Measurements from ENCODE around the gene EMP1.

EMP1 gene

GRCh38 chr12:13227191-13227590, 30.7 kb downstream of the EMP1 start:
- Histone ChIP-seq H3K36me3 (ENCODE audit: control insufficient read depth in 5 of 5, insufficient read depth in 5 of 5, low read length in 5 of 5) (no peaks in the 10 kb centered on the region), H3K27ac (ENCODE audit: low read depth, low read length) (no peak overlapping the region), H3K27me3 (ENCODE audit: control insufficient read depth in 5 of 5, insufficient read depth in 4 of 5, low read length in 5 of 5) (no peaks in the 10 kb centered on the region), H3K9ac (ENCODE audit: low read length in 5 of 5) (no peak overlapping the region), H3K9me3 (ENCODE audit: control insufficient read depth in 5 of 5, low read length in 5 of 5) (no peaks in the 10 kb centered on the region), H3K4me1 (ENCODE audit: control insufficient read depth in 5 of 5, insufficient read depth in 5 of 5, low read length in 5 of 5) (peaks cover 4 to 34% (median 19%) of the 10 kb centered on the region in 5 donors), H3K4me3 (ENCODE audit: low read depth in 1 of 5, low read length in 5 of 5) (no peak overlapping the region)

GRCh38 chr12:13228579-13228978, 32.1 kb downstream of the EMP1 start:
- Histone ChIP-seq H3K9ac (ENCODE audit: low read length in 5 of 5) (no peak overlapping the region), H3K27me3 (ENCODE audit: control insufficient read depth in 5 of 5, insufficient read depth in 4 of 5, low read length in 5 of 5) (no peaks in the 10 kb centered on the region), H3K4me3 (ENCODE audit: low read depth in 1 of 5, low read length in 5 of 5) (no peak overlapping the region), H3K27ac (ENCODE audit: low read depth, low read length) (no peak overlapping the region), H3K36me3 (ENCODE audit: control insufficient read depth in 5 of 5, insufficient read depth in 5 of 5, low read length in 5 of 5) (no peaks in the 10 kb centered on the region), H3K9me3 (ENCODE audit: control insufficient read depth in 5 of 5, low read length in 5 of 5) (peaks cover 0 to 3% (median 0%) of the 10 kb centered on the region in 5 donors), H3K4me1 (ENCODE audit: control insufficient read depth in 5 of 5, insufficient read depth in 5 of 5, low read length in 5 of 5) (peaks cover 4 to 20% (median 14%) of the 10 kb centered on the region in 5 donors)

DNA sequence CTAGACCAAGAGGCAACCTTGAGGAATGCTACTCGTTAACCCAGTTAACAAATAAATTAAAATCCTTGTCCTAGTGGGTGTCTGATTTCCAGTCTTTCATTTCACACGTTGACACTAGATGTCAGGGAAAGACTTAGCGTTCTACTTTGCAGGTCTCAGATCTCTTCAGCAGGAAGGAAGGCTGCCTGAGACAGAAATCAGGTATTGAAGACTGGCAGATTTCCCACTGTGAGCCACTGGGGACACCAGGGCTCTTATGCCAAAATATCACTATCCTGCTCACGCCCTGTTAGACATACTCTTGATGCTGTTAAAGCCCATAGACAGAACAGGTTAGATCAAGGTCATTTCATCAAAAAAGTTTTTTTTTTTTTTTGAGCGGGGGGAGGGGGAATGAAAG, 33.0 kb downstream of the EMP1 start:
- no peaks in the 10 kb centered on the region for H3K27me3 ChIP-seq (ENCODE audit: control insufficient read depth in 5 of 5, insufficient read depth in 4 of 5, low read length in 5 of 5)

DNA sequence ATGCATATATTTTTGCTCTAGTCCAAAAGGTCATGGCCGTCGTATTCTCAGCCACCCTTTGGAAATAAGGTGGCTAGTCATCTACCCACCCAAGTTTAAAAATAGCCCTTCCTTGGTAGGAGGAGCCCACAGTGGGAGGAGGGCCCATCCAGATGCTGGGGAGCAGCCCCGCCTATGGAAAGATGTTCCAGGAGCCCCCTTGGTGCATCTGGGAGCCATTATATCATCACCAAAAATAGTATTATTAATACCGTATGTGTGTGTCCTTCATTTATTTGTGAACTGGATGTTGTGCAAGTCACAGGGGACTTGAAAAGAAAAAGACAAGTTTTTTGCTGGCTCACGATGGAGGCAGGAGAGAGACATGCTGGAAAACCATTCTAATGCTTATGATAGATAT, 34.0 kb downstream of the EMP1 start:
- peaks cover 0 to 14% (median 8%) of the 10 kb centered on the region in 5 donors for H3K4me1 ChIP-seq (ENCODE audit: control insufficient read depth in 5 of 5, insufficient read depth in 5 of 5, low read length in 5 of 5)
- H3K4me3 ChIP-seq (ENCODE audit: low read depth in 1 of 5, low read length in 5 of 5): no peak overlapping the region
- H3K27ac ChIP-seq (ENCODE audit: low read depth, low read length): no peak overlapping the region
- H3K9ac ChIP-seq (ENCODE audit: low read length in 5 of 5): no peak overlapping the region
- H3K9me3 ChIP-seq (ENCODE audit: control insufficient read depth in 5 of 5, low read length in 5 of 5): peaks cover 0 to 3% (median 0%) of the 10 kb centered on the region in 5 donors
- H3K36me3 ChIP-seq (ENCODE audit: control insufficient read depth in 5 of 5, insufficient read depth in 5 of 5, low read length in 5 of 5): no peaks in the 10 kb centered on the region
- H3K27me3 ChIP-seq (ENCODE audit: control insufficient read depth in 5 of 5, insufficient read depth in 4 of 5, low read length in 5 of 5): no peaks in the 10 kb centered on the region

More for the DNA sequence above, 33.0 kb downstream of the EMP1 start:
- Histone ChIP-seq H3K27ac (ENCODE audit: low read depth, low read length) (no peak overlapping the region), H3K4me1 (ENCODE audit: control insufficient read depth in 5 of 5, insufficient read depth in 5 of 5, low read length in 5 of 5) (peaks cover 0 to 14% (median 8%) of the 10 kb centered on the region in 5 donors), H3K4me3 (ENCODE audit: low read depth in 1 of 5, low read length in 5 of 5) (no peak overlapping the region), H3K9ac (ENCODE audit: low read length in 5 of 5) (no peak overlapping the region), H3K36me3 (ENCODE audit: control insufficient read depth in 5 of 5, insufficient read depth in 5 of 5, low read length in 5 of 5) (no peaks in the 10 kb centered on the region), H3K9me3 (ENCODE audit: control insufficient read depth in 5 of 5, low read length in 5 of 5) (peaks cover 0 to 3% (median 0%) of the 10 kb centered on the region in 5 donors)

DNA sequence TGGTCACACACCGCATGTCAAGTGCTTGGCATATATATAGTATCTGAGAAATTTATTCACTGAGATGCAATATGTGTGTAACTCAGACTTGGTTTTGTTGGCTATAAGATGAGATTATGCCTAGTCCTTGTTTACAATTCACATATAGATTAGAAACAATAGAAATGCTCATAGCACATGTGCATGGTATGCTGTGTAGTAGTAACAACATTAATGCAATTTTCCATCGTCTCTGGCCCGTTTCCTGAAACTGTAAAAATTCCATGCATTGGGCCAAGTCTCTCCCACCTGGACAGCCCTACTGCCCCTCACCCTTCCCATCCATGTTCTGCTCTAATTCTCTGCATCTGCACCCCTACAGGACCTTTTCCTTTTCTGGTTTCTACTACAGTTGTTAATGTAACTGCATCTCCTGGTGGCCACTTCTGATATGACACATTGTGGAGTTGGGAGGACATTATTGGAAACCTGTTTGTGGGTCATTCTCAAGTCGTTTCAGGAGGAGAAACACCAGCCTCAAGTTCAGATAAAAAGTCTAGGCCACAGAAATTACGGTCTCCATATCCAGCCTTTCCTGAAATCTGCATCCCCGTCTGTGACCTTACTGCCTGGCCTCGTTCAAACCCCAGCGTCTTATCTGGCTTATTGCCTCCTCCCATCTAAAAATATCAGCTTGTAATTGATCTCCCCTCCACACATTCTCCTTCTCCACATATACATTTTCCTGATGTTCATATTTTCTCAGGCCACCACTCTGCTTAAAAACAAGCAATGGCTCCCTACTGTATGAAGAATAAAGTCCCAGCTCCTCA, 37.5 kb downstream of the EMP1 start:
- Histone ChIP-seq H3K4me3 (ENCODE audit: low read depth in 1 of 5, low read length in 5 of 5) (no peak overlapping the region), H3K4me1 (ENCODE audit: control insufficient read depth in 5 of 5, insufficient read depth in 5 of 5, low read length in 5 of 5) (peaks cover 0 to 14% (median 8%) of the 10 kb centered on the region in 5 donors), H3K36me3 (ENCODE audit: control insufficient read depth in 5 of 5, insufficient read depth in 5 of 5, low read length in 5 of 5) (no peaks in the 10 kb centered on the region), H3K27ac (ENCODE audit: low read depth, low read length) (no peak overlapping the region), H3K27me3 (ENCODE audit: control insufficient read depth in 5 of 5, insufficient read depth in 4 of 5, low read length in 5 of 5) (no peaks in the 10 kb centered on the region), H3K9me3 (ENCODE audit: control insufficient read depth in 5 of 5, low read length in 5 of 5) (peaks cover 0 to 3% (median 0%) of the 10 kb centered on the region in 5 donors), H3K9ac (ENCODE audit: low read length in 5 of 5) (no peak overlapping the region)

GRCh38 chr12:13238204-13238603, 41.7 kb downstream of the EMP1 start:
- Histone ChIP-seq H3K4me3 (ENCODE audit: low read depth in 1 of 5, low read length in 5 of 5) (no peak overlapping the region), H3K27ac (ENCODE audit: low read depth, low read length) (no peak overlapping the region), H3K4me1 (ENCODE audit: control insufficient read depth in 5 of 5, insufficient read depth in 5 of 5, low read length in 5 of 5) (no peaks in the 10 kb centered on the region), H3K9me3 (ENCODE audit: control insufficient read depth in 5 of 5, low read length in 5 of 5) (no peaks in the 10 kb centered on the region), H3K27me3 (ENCODE audit: control insufficient read depth in 5 of 5, insufficient read depth in 4 of 5, low read length in 5 of 5) (no peaks in the 10 kb centered on the region), H3K36me3 (ENCODE audit: control insufficient read depth in 5 of 5, insufficient read depth in 5 of 5, low read length in 5 of 5) (no peaks in the 10 kb centered on the region), H3K9ac (ENCODE audit: low read length in 5 of 5) (no peak overlapping the region)

- Histone ChIP-seq H3K27ac (ENCODE audit: low read depth, low read length) (no peak overlapping the region), H3K9me3 (ENCODE audit: control insufficient read depth in 5 of 5, low read length in 5 of 5) (no peaks in the 10 kb centered on the region), H3K36me3 (ENCODE audit: control insufficient read depth in 5 of 5, insufficient read depth in 5 of 5, low read length in 5 of 5) (no peaks in the 10 kb centered on the region), H3K4me3 (ENCODE audit: low read depth in 1 of 5, low read length in 5 of 5) (no peak overlapping the region), H3K27me3 (ENCODE audit: control insufficient read depth in 5 of 5, insufficient read depth in 4 of 5, low read length in 5 of 5) (no peaks in the 10 kb centered on the region), H3K9ac (ENCODE audit: low read length in 5 of 5) (no peak overlapping the region), H3K4me1 (ENCODE audit: control insufficient read depth in 5 of 5, insufficient read depth in 5 of 5, low read length in 5 of 5) (no peaks in the 10 kb centered on the region)
These were observed 45.4 kb downstream of the EMP1 start for GRCh38 chr12:13241833-13242488.

- no peaks in the 10 kb centered on the region for H3K4me1 ChIP-seq (ENCODE audit: control insufficient read depth in 5 of 5, insufficient read depth in 5 of 5, low read length in 5 of 5)
- no peak overlapping the region for H3K9ac ChIP-seq (ENCODE audit: low read length in 5 of 5)
- H3K9me3 ChIP-seq (ENCODE audit: control insufficient read depth in 5 of 5, low read length in 5 of 5): no peaks in the 10 kb centered on the region
- no peak overlapping the region for H3K27ac ChIP-seq (ENCODE audit: low read depth, low read length)
- no peaks in the 10 kb centered on the region for H3K27me3 ChIP-seq (ENCODE audit: control insufficient read depth in 5 of 5, insufficient read depth in 4 of 5, low read length in 5 of 5)
- H3K4me3 ChIP-seq (ENCODE audit: low read depth in 1 of 5, low read length in 5 of 5): no peak overlapping the region
- no peaks in the 10 kb centered on the region for H3K36me3 ChIP-seq (ENCODE audit: control insufficient read depth in 5 of 5, insufficient read depth in 5 of 5, low read length in 5 of 5)
These were observed 46.4 kb downstream of the EMP1 start for GRCh38 chr12:13242936-13243335.

DNA sequence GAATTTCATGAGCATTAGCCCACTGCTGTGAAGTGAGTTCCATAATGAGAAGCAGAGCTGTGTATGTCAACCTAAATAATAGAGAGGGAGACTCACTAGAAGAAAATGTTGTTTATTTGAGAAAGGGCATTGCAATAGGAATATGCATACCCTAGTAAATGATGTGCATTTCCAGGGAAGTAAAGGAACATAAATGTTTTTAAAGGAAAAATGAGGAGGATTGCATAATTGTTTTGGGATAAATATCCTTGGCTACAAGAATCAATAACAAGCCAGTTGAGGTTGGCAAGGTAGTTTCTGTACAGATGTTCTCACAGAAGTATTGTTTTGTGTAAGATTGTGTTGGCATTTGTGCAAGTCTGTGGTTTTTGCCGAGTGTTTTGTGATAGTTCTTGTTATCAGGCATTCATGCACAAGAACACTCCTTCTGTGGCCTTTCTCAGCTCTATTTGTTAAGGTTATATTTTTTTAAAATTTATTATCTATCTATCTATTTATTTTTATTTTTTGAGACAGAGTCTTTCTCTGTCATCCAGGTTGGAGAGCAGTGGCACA, 47.1 kb downstream of the EMP1 start:
- no peaks in the 10 kb centered on the region for H3K27me3 ChIP-seq (ENCODE audit: control insufficient read depth in 5 of 5, insufficient read depth in 4 of 5, low read length in 5 of 5)
- no peak overlapping the region for H3K9ac ChIP-seq (ENCODE audit: low read length in 5 of 5)
- no peak overlapping the region for H3K27ac ChIP-seq (ENCODE audit: low read depth, low read length)
- no peak overlapping the region for H3K4me3 ChIP-seq (ENCODE audit: low read depth in 1 of 5, low read length in 5 of 5)
- H3K4me1 ChIP-seq (ENCODE audit: control insufficient read depth in 5 of 5, insufficient read depth in 5 of 5, low read length in 5 of 5): no peaks in the 10 kb centered on the region
- no peaks in the 10 kb centered on the region for H3K9me3 ChIP-seq (ENCODE audit: control insufficient read depth in 5 of 5, low read length in 5 of 5)
- no peaks in the 10 kb centered on the region for H3K36me3 ChIP-seq (ENCODE audit: control insufficient read depth in 5 of 5, insufficient read depth in 5 of 5, low read length in 5 of 5)

- no peaks in the 10 kb centered on the region for H3K9me3 ChIP-seq (ENCODE audit: control insufficient read depth in 5 of 5, low read length in 5 of 5)
- no peaks in the 10 kb centered on the region for H3K4me1 ChIP-seq (ENCODE audit: control insufficient read depth in 5 of 5, insufficient read depth in 5 of 5, low read length in 5 of 5)
- H3K4me3 ChIP-seq (ENCODE audit: low read depth in 1 of 5, low read length in 5 of 5): no peak overlapping the region
- H3K36me3 ChIP-seq (ENCODE audit: control insufficient read depth in 5 of 5, insufficient read depth in 5 of 5, low read length in 5 of 5): no peaks in the 10 kb centered on the region
- no peak overlapping the region for H3K27ac ChIP-seq (ENCODE audit: low read depth, low read length)
- H3K27me3 ChIP-seq (ENCODE audit: control insufficient read depth in 5 of 5, insufficient read depth in 4 of 5, low read length in 5 of 5): no peaks in the 10 kb centered on the region
- H3K9ac ChIP-seq (ENCODE audit: low read length in 5 of 5): no peak overlapping the region
These were observed 51.1 kb downstream of the EMP1 start for GRCh38 chr12:13247596-13247995.
